Brain microvascular endothelial cell (primary cell): Measurements from ENCODE around the gene STK10.

ENCODE experiments used
- DNase-seq: peaks from one replicate; pipeline ENCODE4 v3.0.0-alpha.2; 2020
- H3K27ac ChIP-seq: fragments of 250-450 bp; sonication (Bioruptor Pico); 2 replicates; pipeline ENCODE4 v1.5.1; 2020; ENCODE audit warnings: mild to moderate bottlenecking, moderate library complexity
- H3K27me3 ChIP-seq: fragments of 250-450 bp; sonication (Bioruptor Pico); replicated peaks from 2 replicates; pipeline ENCODE4 v1.5.1; 2020; ENCODE audit warnings: mild to moderate bottlenecking
- H3K36me3 ChIP-seq: fragments of 250-450 bp; sonication (Bioruptor Pico); replicated peaks from 2 replicates; pipeline ENCODE4 v1.5.1; 2020; ENCODE audit warnings: mild to moderate bottlenecking
- H3K4me3 ChIP-seq: 2 replicates; pipeline ENCODE4 v1.5.1; 2011; ENCODE audit warnings: low read depth, mild to moderate bottlenecking, control low read depth, low read length, moderate library complexity
- in situ Hi-C: cut with HindIII; loops from 2 replicates; pipeline ENCODE4 v1.10.0; 2017; ENCODE audit warnings: low sequenced_read_pairs, low pct_ligation_motif_present
- TF ChIP-seq, protein P1 (sequence below): IDR thresholded peaks from 2 replicates; pipeline ENCODE4 v1.5.1; 2011; ENCODE audit warnings: low read depth, mild to moderate bottlenecking, moderate library complexity, low read length, control low read depth, inconsistent platforms; ENCODE audit errors: missing control alignments

The STK10 gene

DNA sequence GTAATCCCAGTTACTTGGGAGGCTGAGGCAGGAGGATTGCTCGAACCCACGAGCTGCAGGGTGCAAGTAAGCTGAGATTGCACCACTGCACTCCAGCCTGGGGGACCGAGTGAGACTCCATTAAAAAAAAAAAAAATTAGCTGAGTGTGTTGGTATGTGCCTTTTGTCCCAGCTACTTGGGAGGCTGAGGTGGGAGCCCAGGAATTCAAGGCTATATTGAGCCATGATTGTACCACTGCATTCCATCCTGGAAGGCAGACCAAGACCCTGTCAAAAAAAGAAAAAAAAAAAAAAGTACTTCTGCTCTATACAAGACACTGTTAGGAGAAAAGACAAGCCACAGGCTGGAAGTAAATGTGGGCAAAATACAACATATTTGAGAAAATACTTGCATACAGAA is 113.1 kb downstream of the STK10 start:
- in situ Hi-C loops = no loop called here
- Histone ChIP-seq H3K27me3 (no peaks in the 10 kb centered on the region), H3K4me3 (no peak overlapping the region), H3K36me3 (peaks cover 14% of the 10 kb centered on the region), H3K27ac (no peak overlapping the region)
- no peak for DNase-seq
- TF ChIP-seq, protein P1, sequence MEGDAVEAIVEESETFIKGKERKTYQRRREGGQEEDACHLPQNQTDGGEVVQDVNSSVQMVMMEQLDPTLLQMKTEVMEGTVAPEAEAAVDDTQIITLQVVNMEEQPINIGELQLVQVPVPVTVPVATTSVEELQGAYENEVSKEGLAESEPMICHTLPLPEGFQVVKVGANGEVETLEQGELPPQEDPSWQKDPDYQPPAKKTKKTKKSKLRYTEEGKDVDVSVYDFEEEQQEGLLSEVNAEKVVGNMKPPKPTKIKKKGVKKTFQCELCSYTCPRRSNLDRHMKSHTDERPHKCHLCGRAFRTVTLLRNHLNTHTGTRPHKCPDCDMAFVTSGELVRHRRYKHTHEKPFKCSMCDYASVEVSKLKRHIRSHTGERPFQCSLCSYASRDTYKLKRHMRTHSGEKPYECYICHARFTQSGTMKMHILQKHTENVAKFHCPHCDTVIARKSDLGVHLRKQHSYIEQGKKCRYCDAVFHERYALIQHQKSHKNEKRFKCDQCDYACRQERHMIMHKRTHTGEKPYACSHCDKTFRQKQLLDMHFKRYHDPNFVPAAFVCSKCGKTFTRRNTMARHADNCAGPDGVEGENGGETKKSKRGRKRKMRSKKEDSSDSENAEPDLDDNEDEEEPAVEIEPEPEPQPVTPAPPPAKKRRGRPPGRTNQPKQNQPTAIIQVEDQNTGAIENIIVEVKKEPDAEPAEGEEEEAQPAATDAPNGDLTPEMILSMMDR = no peak

DNA sequence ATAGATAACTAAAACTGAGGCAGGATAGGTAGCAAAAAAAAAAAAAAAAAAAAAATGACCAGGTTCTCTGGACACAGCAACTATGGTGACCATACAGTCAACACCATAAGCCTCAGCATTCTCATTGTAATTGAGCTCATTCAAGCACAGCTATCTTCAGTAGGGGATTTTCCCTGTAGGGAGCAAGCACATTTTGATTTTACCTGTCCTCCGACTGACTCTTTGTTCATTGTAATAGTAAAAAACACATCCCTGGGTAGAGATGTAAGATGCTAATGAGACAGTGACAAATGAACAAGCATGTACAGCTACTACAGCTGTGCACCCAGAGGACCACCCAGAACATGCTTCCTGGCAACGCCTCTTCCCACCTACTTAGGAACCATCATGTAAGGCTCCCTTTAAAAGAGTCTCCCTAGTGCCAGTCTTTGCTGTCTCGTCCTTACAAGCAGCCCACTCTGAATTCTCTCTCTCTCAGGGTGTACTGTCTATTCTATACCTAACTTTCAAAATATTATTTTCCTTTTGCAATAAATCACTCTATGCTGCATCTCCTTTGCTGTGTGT is 116.6 kb downstream of the STK10 start:
- Histone ChIP-seq H3K4me3 (no peak overlapping the region), H3K36me3 (peaks cover 13% of the 10 kb centered on the region), H3K27ac (no peak overlapping the region), H3K27me3 (no peaks in the 10 kb centered on the region)
- DNase-seq = no peak
- in situ Hi-C loops = no loop called here
- TF ChIP-seq, protein P1 = no peak

GRCh38 chr5:172065431-172066065 is 122.5 kb downstream of the STK10 start:
- in situ Hi-C loops = no loop called here
- DNase-seq = no peak
- Histone ChIP-seq H3K4me3 (no peak overlapping the region), H3K27me3 (no peaks in the 10 kb centered on the region), H3K27ac (no peak overlapping the region), H3K36me3 (peaks cover 53% of the 10 kb centered on the region)
- TF ChIP-seq, protein P1 = no peak

DNA sequence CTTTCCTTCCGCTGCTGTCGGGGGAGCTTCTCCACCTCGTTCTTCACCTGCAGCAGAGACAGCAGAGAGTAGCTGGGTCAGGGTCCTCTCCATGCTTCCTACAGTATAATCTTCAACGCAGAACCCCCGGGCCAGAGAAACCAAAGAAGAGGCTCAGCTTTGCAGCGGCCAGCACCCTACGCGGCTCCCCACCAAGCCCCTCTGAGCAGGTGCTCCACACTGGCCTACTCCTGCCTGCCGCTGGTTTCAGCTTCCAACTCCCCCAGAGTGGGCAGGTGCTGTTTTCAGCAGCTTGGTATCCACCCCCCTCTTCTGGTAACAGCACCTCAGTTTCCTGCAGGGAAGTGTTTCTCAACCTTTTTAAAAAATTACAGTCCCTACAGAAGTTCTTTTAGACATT is 123.3 kb downstream of the STK10 start:
- DNase-seq = no peak
- TF ChIP-seq, protein P1 = no peak
- peaks cover 61% of the 10 kb centered on the region for H3K36me3 ChIP-seq
- H3K27me3 ChIP-seq = no peaks in the 10 kb centered on the region
- in situ Hi-C loops = no loop called here
- H3K27ac ChIP-seq = no peak overlapping the region
- no peak overlapping the region for H3K4me3 ChIP-seq

DNA sequence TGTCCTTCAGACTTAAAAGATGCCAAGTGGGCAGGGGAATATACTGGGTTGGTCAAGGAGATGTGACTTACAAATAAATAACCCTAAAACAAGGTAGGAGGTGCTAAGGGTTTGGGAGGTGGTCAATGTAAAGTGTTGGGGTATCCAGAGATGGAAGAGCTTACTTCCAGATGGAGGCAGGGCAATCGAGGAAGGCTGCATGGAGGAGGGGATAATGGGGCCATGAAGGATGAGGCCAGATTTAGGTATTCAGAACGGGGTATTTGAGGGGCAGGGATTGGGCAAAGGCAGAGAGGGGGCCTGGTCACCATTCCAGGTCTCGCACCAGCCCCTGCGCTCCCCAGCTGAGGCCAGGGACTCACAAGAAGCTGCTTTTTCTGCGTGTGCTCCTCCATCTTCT is 123.7 kb downstream of the STK10 start:
- H3K27ac ChIP-seq = no peak overlapping the region
- in situ Hi-C loops = no loop called here
- H3K36me3 ChIP-seq = peaks cover 65% of the 10 kb centered on the region

More for the DNA sequence above, 123.7 kb downstream of the STK10 start:
- TF ChIP-seq, protein P1 = no peak
- no peak overlapping the region for H3K4me3 ChIP-seq
- H3K27me3 ChIP-seq = no peaks in the 10 kb centered on the region
- DNase-seq = no peak
